ENCODE results near the gene FSTL4. TPM values are rescaled to one million over a fixed set of nuclear protein-coding genes. Genes with fewer than 3 reads are reported as not detected.

Gene FSTL4
- total and polyA plus RNA-seq, 4 donors = 0.42 TPM; not detected in 3

- Histone ChIP-seq H3K4me1 (ENCODE audit: control insufficient read depth in 1 of 2, insufficient read depth in 2 of 2, low read length in 2 of 2) (no peaks in the 10 kb centered on the region), H3K36me3 (ENCODE audit: control insufficient read depth in 1 of 2, insufficient read depth in 2 of 2, low read length in 1 of 2) (no peaks in the 10 kb centered on the region), H3K9me3 (ENCODE audit: control insufficient read depth, low read length) (no peaks in the 10 kb centered on the region), H3K27me3 (ENCODE audit: control insufficient read depth in 1 of 2, insufficient read depth in 2 of 2, low read length in 1 of 2) (no peaks in the 10 kb centered on the region), H3K4me3 (ENCODE audit: low read length in 2 of 2) (no peak overlapping the region), H3K27ac (ENCODE audit: low read depth in 1 of 2, low read length in 2 of 2) (no peak overlapping the region)
- intact Hi-C loops (cut with DNase I) = no loop called here
- DNase-seq (no peak), ATAC-seq (ENCODE audit: low FRiP score) (no peak)
- WGBS, 2 donors = 73 to 78% methylated on average over 11 to 12 of the region's 12 CpGs
Observed at GRCh38 chr5:133236976-133237375, 375.4 kb downstream of the FSTL4 start.

- 88 to 90% methylated on average over 8 of the region's 8 CpGs for WGBS, 2 donors
- H3K4me3 ChIP-seq (ENCODE audit: low read length in 2 of 2) = no peak overlapping the region
- no peak overlapping the region for H3K27ac ChIP-seq (ENCODE audit: low read depth in 1 of 2, low read length in 2 of 2)
- intact Hi-C loops (cut with DNase I) = no loop called here
- no peaks in the 10 kb centered on the region for H3K36me3 ChIP-seq (ENCODE audit: control insufficient read depth in 1 of 2, insufficient read depth in 2 of 2, low read length in 1 of 2)
- H3K27me3 ChIP-seq (ENCODE audit: control insufficient read depth in 1 of 2, insufficient read depth in 2 of 2, low read length in 1 of 2) = no peaks in the 10 kb centered on the region
- ATAC-seq (ENCODE audit: low FRiP score) (no peak), DNase-seq (no peak)
- no peaks in the 10 kb centered on the region for H3K4me1 ChIP-seq (ENCODE audit: control insufficient read depth in 1 of 2, insufficient read depth in 2 of 2, low read length in 2 of 2)
- H3K9me3 ChIP-seq (ENCODE audit: control insufficient read depth, low read length) = no peaks in the 10 kb centered on the region
Observed at GRCh38 chr5:133236541-133236951, 375.8 kb downstream of the FSTL4 start.

GRCh38 chr5:133235696-133236426, 376.5 kb downstream of the FSTL4 start:
- Histone ChIP-seq H3K27me3 (ENCODE audit: control insufficient read depth in 1 of 2, insufficient read depth in 2 of 2, low read length in 1 of 2) (no peaks in the 10 kb centered on the region), H3K4me1 (ENCODE audit: control insufficient read depth in 1 of 2, insufficient read depth in 2 of 2, low read length in 2 of 2) (no peaks in the 10 kb centered on the region), H3K9me3 (ENCODE audit: control insufficient read depth, low read length) (no peaks in the 10 kb centered on the region), H3K27ac (ENCODE audit: low read depth in 1 of 2, low read length in 2 of 2) (no peak overlapping the region), H3K4me3 (ENCODE audit: low read length in 2 of 2) (no peak overlapping the region), H3K36me3 (ENCODE audit: control insufficient read depth in 1 of 2, insufficient read depth in 2 of 2, low read length in 1 of 2) (no peaks in the 10 kb centered on the region)
- 86 to 88% methylated on average over 9 of the region's 9 CpGs for WGBS, 2 donors
- intact Hi-C loops (cut with DNase I) = no loop called here
- DNase-seq (peak in 1 of 2 donors; percentile 35), ATAC-seq (ENCODE audit: low FRiP score) (no peak)

DNA sequence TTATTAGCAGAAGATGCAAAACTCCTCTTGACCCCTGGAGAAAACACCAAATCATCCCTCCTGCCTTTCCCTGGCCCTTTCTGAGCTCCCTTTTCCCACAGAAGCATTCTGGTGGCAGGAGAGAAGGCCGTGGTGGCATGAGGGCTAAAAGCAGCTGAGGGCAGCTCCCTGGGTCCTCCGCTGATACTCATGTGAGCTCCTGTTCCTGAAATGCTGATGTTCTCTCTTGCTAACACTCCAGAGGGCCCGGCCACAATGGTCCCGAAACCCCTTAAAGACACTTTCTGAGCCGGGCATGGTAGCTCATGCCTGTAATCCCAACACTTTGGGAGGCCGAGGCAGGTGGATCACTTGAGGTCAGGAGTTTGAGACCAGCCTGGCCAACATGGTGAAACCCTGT, 377.4 kb downstream of the FSTL4 start:
- 97 to 99% methylated on average over 6 of the region's 6 CpGs for WGBS, 2 donors
- no peak overlapping the region for H3K4me3 ChIP-seq (ENCODE audit: low read length in 2 of 2)
- H3K4me1 ChIP-seq (ENCODE audit: control insufficient read depth in 1 of 2, insufficient read depth in 2 of 2, low read length in 2 of 2) = no peaks in the 10 kb centered on the region
- H3K9me3 ChIP-seq (ENCODE audit: control insufficient read depth, low read length) = no peaks in the 10 kb centered on the region
- intact Hi-C loops (cut with DNase I) = no loop called here
- no peak overlapping the region for H3K27ac ChIP-seq (ENCODE audit: low read depth in 1 of 2, low read length in 2 of 2)
- no peaks in the 10 kb centered on the region for H3K36me3 ChIP-seq (ENCODE audit: control insufficient read depth in 1 of 2, insufficient read depth in 2 of 2, low read length in 1 of 2)
- H3K27me3 ChIP-seq (ENCODE audit: control insufficient read depth in 1 of 2, insufficient read depth in 2 of 2, low read length in 1 of 2) = no peaks in the 10 kb centered on the region
- no peak for ATAC-seq (ENCODE audit: low FRiP score)
- no peak for DNase-seq

- no peak overlapping the region for H3K4me3 ChIP-seq (ENCODE audit: low read length in 2 of 2)
- ATAC-seq (ENCODE audit: low FRiP score) (no peak), DNase-seq (no peak)
- H3K27ac ChIP-seq (ENCODE audit: low read depth in 1 of 2, low read length in 2 of 2) = no peak overlapping the region
- WGBS, 2 donors = 80 to 84% methylated on average over 3 of the region's 3 CpGs
- no peaks in the 10 kb centered on the region for H3K4me1 ChIP-seq (ENCODE audit: control insufficient read depth in 1 of 2, insufficient read depth in 2 of 2, low read length in 2 of 2)
- H3K36me3 ChIP-seq (ENCODE audit: control insufficient read depth in 1 of 2, insufficient read depth in 2 of 2, low read length in 1 of 2) = no peaks in the 10 kb centered on the region
- H3K27me3 ChIP-seq (ENCODE audit: control insufficient read depth in 1 of 2, insufficient read depth in 2 of 2, low read length in 1 of 2) = no peaks in the 10 kb centered on the region
- no peaks in the 10 kb centered on the region for H3K9me3 ChIP-seq (ENCODE audit: control insufficient read depth, low read length)
- intact Hi-C loops (cut with DNase I) = no loop called here
Observed at GRCh38 chr5:133234273-133234672, 378.1 kb downstream of the FSTL4 start.

GRCh38 chr5:133233616-133234015, 378.7 kb downstream of the FSTL4 start:
- Histone ChIP-seq H3K4me1 (ENCODE audit: control insufficient read depth in 1 of 2, insufficient read depth in 2 of 2, low read length in 2 of 2) (no peaks in the 10 kb centered on the region), H3K27me3 (ENCODE audit: control insufficient read depth in 1 of 2, insufficient read depth in 2 of 2, low read length in 1 of 2) (no peaks in the 10 kb centered on the region), H3K9me3 (ENCODE audit: control insufficient read depth, low read length) (no peaks in the 10 kb centered on the region), H3K4me3 (ENCODE audit: low read length in 2 of 2) (no peak overlapping the region), H3K27ac (ENCODE audit: low read depth in 1 of 2, low read length in 2 of 2) (no peak overlapping the region), H3K36me3 (ENCODE audit: control insufficient read depth in 1 of 2, insufficient read depth in 2 of 2, low read length in 1 of 2) (no peaks in the 10 kb centered on the region)
- 72 to 78% methylated on average over 9 of the region's 9 CpGs for WGBS, 2 donors
- intact Hi-C loops (cut with DNase I) = no loop called here
- DNase-seq = no peak
- no peak for ATAC-seq (ENCODE audit: low FRiP score)

DNA sequence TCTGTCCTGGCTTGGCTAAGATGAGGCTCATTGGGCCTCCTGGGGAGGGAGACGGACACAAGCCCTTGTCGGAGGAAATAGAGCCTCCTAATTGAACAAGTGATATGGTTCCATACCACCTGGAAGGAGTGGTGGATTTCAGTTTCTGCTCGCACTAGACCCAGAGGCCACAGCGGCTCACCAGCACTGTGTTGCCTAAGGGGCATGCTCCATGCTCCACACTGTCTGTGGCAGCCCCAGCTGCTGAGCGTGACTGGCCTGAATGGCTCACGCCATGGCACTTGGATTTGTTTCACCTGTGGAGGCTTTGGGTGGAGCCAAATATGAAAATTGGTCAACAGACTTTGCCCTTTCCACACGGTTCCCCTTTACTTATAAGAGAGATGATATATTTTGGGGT, 379.4 kb downstream of the FSTL4 start:
- 93 to 96% methylated on average over 7 of the region's 7 CpGs for WGBS, 2 donors

GRCh38 chr5:133232435-133232834, 379.9 kb downstream of the FSTL4 start:
- intact Hi-C loops (cut with DNase I) = no loop called here
- H3K36me3 ChIP-seq (ENCODE audit: control insufficient read depth in 1 of 2, insufficient read depth in 2 of 2, low read length in 1 of 2) = no peaks in the 10 kb centered on the region
- no peak overlapping the region for H3K4me3 ChIP-seq (ENCODE audit: low read length in 2 of 2)
- H3K27me3 ChIP-seq (ENCODE audit: control insufficient read depth in 1 of 2, insufficient read depth in 2 of 2, low read length in 1 of 2) = no peaks in the 10 kb centered on the region
- H3K9me3 ChIP-seq (ENCODE audit: control insufficient read depth, low read length) = no peaks in the 10 kb centered on the region
- no peak for ATAC-seq (ENCODE audit: low FRiP score)
- WGBS, 2 donors = 87 to 91% methylated on average over 3 of the region's 3 CpGs
- no peak for DNase-seq
- H3K4me1 ChIP-seq (ENCODE audit: control insufficient read depth in 1 of 2, insufficient read depth in 2 of 2, low read length in 2 of 2) = no peaks in the 10 kb centered on the region
- H3K27ac ChIP-seq (ENCODE audit: low read depth in 1 of 2, low read length in 2 of 2) = no peak overlapping the region

More for the DNA sequence above, 379.4 kb downstream of the FSTL4 start:
- Histone ChIP-seq H3K4me1 (ENCODE audit: control insufficient read depth in 1 of 2, insufficient read depth in 2 of 2, low read length in 2 of 2) (no peaks in the 10 kb centered on the region), H3K27ac (ENCODE audit: low read depth in 1 of 2, low read length in 2 of 2) (no peak overlapping the region), H3K27me3 (ENCODE audit: control insufficient read depth in 1 of 2, insufficient read depth in 2 of 2, low read length in 1 of 2) (no peaks in the 10 kb centered on the region), H3K36me3 (ENCODE audit: control insufficient read depth in 1 of 2, insufficient read depth in 2 of 2, low read length in 1 of 2) (no peaks in the 10 kb centered on the region), H3K4me3 (ENCODE audit: low read length in 2 of 2) (no peak overlapping the region), H3K9me3 (ENCODE audit: control insufficient read depth, low read length) (no peaks in the 10 kb centered on the region)
- DNase-seq = no peak
- intact Hi-C loops (cut with DNase I) = no loop called here
- ATAC-seq (ENCODE audit: low FRiP score) = no peak

DNA sequence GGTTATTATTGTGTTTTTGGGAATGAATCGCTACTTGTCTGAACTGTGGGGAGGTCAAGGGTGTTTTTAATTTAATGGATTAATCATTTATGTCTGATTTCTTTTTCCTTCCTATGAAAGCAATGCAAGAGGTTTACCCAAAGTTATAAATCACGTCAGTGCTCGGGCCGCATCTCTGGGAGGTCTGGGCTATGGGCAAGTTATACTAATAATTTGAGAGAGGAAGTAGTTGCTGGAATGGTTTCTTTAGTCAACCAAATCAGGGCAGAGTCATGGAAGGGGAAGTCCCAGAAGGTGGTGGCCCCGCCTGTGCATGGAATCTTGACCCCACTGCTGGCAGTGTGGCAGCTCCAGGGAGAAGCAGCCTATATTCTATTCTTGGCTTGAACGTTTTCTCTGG, 380.3 kb downstream of the FSTL4 start:
- intact Hi-C loops (cut with DNase I) = no loop called here
- no peaks in the 10 kb centered on the region for H3K4me1 ChIP-seq (ENCODE audit: control insufficient read depth in 1 of 2, insufficient read depth in 2 of 2, low read length in 2 of 2)
- no peak overlapping the region for H3K4me3 ChIP-seq (ENCODE audit: low read length in 2 of 2)
- no peaks in the 10 kb centered on the region for H3K9me3 ChIP-seq (ENCODE audit: control insufficient read depth, low read length)
- WGBS, 2 donors = 81 to 87% methylated on average over 6 of the region's 6 CpGs
- H3K27ac ChIP-seq (ENCODE audit: low read depth in 1 of 2, low read length in 2 of 2) = no peak overlapping the region
- H3K36me3 ChIP-seq (ENCODE audit: control insufficient read depth in 1 of 2, insufficient read depth in 2 of 2, low read length in 1 of 2) = no peaks in the 10 kb centered on the region
- ATAC-seq (ENCODE audit: low FRiP score) (no peak), DNase-seq (no peak)
- no peaks in the 10 kb centered on the region for H3K27me3 ChIP-seq (ENCODE audit: control insufficient read depth in 1 of 2, insufficient read depth in 2 of 2, low read length in 1 of 2)
